Brain pericyte (primary cell): ENCODE measurements around the gene PHOSPHO1.
"Not testable (repeated sequence)": the region's sequence is repeated elsewhere in the genome, so short reads cannot be mapped to it uniquely, and the experiment has no call there.

Source experiments
- DNase-seq: peaks from one replicate; pipeline ENCODE4 v3.0.0-alpha.2; 2012; ENCODE audit warnings: low read depth, low spot score

PHOSPHO1 gene, protein sequence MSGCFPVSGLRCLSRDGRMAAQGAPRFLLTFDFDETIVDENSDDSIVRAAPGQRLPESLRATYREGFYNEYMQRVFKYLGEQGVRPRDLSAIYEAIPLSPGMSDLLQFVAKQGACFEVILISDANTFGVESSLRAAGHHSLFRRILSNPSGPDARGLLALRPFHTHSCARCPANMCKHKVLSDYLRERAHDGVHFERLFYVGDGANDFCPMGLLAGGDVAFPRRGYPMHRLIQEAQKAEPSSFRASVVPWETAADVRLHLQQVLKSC

DNA sequence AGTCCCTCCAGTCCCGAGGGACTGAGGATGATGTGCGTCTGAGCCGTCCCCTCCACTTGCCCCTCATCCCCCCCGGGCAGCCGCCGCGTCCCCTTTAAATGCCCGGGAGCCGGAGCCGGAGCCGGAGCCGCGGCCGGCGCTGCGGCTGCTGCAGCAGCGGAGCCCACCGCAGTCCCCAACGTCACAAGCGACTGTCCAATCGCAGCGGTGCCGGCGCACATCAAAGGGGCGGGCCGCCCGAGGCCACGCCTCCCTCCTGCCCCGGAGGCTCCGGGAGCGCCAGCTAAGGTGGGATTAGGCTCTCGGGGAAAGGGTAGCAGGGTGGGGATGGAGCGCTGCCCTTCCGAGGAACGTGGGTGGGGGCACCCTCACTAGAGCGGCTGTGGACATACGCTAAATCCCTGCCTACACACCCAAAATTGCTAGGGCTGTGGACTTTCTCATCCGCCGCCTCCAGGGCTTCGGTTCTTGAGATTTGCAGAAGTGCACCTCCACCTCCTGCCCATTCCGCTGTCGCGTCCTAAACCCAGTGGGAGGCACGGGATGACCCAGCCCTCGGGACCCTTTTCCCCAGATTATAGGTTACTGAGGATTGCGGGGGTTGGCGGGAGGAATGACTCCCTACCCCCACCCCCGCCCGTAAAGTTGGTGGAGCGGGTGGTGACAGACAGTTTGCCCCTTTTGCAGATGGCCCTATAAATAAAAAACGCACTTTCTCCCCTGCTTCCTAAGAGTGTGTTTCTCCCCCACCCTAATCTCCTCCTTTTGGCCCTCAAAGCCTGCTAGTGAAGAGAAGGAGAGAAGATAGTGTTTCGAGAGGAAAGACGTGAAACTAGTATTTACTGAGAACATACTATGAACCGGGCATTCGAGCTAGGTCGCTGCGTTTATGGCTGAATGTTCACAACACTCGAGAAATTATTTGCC is at the start of gene PHOSPHO1:
Gene PHOSPHO1 (minus strand): TSS at position 152 of the 927 bp plus-strand sequence. CDS start 4,096 bp downstream, outside the sequence.
- peak; percentile 26 for DNase-seq

DNA sequence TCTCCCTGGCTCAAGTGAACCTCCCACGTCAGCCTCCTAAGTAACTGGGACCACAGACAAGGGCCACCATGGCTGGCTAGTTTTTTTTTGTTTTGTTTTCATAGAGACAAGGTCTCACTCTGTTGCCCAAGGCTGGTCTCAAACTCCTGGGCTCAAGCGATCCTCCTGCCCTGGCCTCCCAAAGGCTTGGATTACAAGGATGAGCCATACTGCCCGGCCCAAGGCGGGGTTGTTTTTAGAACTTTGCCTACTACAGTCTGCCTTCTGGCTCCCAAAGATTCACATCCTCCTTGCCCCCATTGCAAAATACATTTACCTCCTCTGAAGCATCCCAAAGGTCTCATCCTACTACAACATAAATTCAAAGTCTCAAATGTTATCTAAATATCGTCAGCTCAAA is 49.5 kb upstream of the PHOSPHO1 start:
- DNase-seq: no peak

DNA sequence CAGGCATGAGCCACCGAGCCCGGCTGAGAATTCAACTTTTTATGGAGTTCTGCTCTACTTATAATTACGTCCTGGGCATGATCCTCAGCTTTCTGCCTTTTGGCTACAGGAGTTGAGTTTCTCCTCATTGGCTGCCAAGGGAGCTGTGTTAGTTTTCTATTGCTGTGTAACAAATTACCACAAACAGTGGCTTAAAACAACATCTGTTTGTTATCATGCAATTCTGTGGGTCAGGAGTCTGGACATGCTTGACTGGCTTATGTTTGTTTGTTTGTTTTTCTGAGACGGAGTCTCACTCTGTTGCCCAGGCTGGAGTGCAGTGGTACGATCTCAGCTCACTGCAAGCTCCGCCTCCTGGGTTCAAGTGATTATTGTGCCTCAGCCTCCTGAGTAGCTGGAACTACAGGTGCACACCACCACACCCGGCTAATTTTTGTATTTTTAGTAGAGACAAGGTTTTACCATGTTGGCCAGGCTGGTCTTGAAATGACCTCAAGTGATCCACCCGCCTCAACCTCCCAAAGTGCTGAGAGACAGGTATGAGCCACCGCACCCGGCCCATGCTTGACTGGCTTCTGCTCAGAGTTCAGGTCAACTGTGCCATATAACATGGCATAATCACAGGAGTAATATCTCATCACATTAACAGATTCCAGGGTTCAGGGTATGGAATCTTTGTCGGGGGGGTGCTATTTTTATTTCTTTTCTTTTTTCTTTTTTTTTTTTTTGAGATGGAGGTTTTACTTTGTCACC is 48.9 kb upstream of the PHOSPHO1 start:
- not testable (repeated sequence) for DNase-seq

DNA sequence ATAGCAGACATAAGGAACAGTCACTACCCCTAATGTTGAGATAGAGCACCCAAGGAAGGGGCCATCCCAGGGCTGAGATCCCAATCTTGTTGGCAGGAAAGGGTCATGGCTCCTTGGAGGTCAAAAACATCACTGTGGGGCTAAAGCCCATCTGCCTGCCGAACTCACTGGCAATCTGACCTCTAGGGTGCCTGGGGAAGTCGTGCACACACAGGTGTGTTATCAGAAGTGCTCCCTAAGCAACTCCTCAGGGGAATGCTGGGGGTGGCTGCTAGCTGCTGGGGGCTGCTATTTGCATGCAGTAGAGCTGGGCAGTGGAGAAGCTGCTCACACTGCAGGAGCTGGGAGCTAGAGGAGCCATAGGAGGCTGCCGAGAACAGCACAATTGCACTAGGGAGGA is 47.5 kb upstream of the PHOSPHO1 start:
- DNase-seq: no peak

DNA sequence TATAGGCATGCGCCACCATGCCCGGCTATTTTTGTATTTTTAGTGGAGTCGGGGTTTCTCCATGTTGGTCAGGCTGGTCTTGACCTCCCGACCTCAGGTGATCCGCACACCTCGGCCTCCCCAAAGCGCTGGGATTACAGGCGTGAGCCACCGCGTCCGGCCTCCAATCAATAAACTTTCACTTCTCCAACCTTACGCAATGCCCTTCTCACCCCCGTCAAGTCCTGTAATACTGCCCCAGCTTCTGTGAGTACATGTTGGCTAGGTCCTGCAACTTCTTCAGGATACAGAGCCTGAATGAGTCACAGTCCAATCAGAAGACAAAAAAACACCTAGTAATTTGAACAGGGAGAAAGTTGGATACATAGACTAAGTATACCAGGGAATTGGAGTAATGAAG is 47.1 kb upstream of the PHOSPHO1 start:
- DNase-seq: no peak

DNA sequence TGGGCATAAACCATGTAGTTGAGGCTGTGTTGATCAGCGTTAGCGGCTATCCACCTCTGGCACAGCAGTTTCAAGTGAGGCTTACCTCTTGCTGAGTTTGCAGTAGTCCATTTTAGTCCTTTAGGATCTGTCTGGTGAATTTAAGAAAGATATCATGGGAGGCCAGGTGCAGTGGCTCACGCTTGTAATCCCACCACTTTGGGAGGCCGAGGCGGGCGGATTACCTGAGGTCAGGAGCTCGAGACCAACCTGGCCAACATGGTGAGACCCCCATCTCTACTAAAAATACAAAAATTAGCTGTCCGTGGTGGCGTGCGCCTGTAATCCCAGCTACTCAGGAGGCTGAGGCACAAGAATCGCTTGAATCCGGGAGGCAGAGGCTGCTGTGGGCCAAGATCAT is 45.4 kb upstream of the PHOSPHO1 start:
- not testable (repeated sequence) for DNase-seq

DNA sequence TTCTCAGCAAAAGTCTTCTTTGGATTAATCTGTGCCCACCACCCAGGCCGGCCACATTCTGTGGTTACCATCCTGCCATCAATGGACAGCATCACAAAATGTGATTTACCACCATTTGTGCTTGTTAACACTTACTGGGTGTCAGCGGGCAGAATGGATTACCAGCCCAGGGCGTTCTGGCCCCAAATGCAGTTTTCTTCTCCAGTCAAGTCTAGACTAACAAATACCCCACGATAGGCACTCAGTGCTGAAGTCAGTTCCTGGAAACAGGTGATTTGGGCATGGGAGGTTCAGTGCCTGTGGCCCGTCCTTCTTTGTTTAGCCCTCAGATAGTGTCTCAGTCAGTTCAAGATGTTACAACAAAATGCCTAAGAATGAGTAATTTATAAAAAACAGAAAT is 38.8 kb upstream of the PHOSPHO1 start:
- no peak for DNase-seq

DNA sequence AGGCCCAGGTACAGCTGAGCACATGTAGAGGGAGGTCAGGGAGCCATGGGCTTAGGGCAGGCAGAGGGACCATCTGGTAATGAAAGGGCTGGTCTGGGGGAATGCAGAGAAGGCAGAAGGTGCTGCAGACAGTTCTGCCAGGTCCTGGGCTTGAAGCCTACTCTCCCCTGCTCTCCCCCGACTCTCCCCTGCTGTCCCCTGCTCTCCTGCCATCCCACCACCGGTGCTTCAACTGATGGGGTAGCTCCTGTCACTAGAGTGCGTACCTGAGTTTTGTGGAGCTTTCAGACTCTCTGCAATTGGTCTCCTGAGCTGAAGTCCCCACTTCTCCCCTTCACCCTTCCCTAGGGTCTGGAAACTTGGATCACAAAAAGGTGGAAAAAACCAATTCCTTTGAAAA is 37.3 kb upstream of the PHOSPHO1 start:
- no peak for DNase-seq

DNA sequence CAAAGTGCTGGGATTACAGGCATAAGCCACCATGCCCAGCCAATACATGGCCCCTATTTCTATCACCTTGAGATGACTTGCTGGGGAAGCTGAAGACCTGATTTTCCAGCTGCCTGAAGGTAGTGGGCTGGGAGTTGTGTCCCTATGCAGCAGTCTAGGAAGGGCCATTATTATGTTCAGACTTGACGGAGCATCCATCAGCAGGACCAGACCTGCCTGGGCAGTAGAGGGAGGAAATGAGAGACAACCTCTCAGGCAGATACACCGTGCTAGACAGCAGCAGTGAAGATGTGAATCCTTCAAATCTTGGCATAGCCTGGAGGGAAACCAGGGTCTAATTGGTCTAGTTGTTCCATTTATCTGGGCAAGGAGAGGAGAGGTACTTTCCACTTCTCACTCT is 35.6 kb upstream of the PHOSPHO1 start:
- DNase-seq: no peak

DNA sequence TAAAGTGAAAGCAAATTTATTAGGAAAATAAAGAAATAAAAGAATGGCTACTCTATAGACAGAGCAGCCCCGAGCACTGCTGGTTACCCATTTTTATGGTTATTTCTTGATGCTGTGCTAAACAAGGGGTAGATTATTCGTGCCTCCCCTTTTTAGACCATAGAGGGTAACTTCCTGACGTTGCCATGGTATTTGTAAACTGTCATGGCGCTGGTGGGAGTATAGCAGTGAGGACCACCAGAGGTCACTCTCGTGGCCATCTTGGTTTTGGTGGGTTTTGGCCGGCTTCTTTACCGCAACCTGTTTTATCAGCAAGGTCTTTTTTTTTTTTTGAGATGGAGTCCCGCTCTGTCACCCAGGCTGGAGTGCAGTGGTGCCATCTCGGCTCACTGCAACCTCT is 31.0 kb upstream of the PHOSPHO1 start:
- DNase-seq: not testable (repeated sequence)

DNA sequence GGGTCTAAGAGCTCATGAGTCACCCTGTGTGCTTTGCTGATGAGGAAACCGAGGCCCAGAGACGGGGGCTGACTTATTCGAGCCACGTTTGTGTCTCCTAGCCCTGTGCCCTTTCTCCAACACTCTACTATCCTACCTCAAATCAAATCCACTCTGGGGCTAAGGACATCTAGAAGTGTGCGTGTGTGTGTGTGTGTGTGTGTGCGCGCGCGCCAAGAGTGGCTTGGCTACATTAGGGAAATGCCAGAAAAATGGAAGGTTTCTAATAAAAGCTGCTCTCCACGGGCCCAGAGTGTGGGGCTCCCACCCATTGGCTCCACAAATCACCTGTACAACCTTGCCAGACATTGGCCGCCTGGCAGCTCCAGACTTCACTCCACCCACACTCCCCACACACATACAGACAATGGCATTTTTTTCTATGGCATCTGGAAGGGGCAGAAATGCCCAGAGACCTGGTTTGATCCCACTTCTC is 30.3 kb upstream of the PHOSPHO1 start:
- DNase-seq: peak; percentile 15

DNA sequence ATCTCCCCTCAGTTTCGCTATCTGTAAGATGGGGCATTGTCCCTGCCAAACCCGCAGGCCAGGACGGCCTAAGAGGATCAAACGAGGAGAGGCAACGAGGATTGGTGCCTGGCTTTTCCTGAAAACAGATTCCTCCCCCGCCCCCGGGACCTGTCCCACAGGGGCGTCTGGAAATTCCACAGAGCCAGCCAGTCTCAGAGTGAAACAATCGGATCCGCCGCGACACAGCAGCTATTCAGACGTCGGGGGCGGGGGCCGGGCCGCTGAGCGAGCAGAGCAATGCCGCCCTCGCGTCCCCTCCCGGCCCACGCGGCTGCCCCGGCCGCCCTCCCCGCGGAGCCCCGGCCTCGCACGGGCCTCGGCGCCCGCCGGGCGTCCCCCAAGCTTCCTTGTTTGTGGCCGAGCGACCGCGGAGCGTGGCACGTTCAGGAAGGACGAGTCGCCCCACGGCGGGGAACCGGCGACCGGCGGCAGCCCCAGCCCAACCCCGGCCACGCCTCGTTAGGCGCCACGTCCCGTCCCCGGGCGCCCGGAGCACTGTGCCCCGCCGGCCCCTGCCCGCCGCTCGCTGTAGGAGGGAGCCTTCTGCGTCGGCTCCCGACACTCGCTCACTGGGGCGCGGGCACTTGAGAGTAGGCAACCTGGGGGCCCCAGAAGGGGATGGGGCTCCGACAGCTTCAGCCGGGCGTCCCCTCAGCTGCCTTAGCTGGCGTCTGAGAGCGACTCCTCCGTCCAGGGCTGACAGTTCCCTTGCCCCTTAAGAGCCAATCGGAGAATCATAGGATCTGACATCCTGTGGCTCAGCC is 29.6 kb upstream of the PHOSPHO1 start:
- DNase-seq: no peak

DNA sequence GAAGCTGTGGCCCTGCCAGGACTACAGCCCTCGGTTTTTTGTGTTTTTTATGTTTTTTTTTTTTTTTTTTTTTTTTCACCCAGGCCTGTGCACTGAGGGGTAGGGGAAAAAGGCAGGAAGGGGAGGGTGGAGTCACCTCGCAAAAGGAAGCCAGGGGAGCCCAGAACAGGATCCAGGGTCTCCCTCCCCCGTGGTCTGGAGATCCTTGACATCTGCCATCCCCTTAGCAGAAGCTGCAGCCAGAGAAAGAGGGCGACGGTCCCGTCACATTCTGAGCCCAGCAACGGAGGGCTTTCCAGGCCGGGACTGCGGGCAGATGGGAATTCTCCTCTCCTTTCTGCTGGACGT is 29.1 kb upstream of the PHOSPHO1 start:
- no peak for DNase-seq

DNA sequence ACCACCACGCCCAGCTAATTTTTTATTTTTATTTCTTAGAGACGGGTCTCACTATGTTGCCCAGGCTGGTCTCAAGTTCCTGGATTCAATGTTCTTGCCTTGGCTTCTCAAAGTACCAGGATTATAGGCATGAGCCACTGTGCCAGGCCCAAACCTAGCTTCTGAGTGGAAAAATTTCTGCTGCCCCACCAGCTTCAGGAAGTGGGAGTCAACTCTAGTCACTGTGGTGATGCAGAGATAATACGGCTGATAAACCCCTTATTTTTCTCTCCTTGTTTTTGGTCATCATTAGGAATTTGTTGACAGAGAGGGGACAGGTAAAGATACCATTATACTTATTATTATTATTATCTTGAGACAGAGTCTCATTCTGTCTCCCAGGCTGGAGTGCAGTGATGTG is 27.8 kb upstream of the PHOSPHO1 start:
- DNase-seq: no peak

DNA sequence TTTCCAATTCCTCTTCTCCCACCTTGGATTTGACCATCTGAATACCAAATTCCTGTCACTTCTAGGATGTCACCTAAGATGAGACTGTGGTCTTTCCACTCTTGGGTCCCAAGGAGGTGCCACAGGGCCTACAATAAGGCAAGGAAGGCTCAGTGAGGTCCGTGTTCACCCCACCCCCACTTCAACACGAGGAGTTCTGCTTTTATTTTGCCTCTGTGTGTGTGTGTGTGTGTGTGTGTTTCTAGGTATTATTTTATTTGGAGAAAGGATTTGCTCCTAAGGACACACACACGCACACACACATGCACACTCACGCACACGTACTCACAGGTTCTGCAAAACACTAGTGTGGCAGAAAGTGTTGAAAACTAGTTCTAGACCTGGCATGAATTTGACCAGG is 24.5 kb upstream of the PHOSPHO1 start:
- no peak for DNase-seq

DNA sequence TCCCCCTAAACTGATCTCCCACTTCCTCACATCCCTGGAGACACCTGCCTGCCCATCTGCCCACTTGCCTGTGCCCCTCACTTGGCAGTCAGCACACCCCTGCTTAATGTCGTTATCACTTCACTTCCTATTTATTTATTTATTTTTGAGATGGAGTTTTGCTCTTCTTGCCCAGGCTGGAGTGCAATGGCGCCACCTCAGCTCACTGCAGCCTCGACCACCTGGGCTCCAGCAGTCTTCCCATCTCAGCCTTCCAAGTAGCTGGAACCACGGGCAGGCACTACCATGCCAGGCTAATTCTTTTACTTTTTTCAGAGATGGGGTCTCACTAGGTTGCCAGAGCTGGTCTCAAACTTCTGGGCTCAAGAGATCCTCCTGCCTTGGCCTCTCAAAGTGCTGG is 23.5 kb upstream of the PHOSPHO1 start:
- no peak for DNase-seq

DNA sequence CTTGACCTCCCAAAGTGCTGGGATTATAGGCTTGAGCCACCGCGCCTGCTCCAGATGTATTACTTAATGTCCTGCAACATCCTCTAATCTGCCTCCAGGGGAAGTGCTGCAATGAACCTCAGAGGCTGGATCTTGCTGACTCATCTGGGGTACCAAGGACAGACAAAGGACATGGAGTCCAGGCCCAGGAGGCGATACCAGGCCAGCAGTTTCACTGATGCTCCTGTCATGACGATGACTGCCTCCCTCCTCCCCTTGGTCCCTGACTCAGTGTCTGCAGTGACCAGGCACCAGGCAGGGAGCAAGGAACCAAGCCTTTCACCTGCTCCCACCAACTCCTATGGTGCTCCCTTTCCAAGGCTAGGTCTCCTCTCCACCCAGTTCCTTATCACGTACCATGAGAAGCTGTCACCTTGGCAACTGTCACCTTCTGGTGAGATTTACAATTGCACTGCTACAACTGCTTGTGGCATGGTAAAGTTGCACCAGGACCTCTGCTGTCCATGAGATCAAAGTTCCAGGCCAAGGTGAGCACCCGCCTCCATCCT is 21.6 kb upstream of the PHOSPHO1 start:
- DNase-seq: no peak

DNA sequence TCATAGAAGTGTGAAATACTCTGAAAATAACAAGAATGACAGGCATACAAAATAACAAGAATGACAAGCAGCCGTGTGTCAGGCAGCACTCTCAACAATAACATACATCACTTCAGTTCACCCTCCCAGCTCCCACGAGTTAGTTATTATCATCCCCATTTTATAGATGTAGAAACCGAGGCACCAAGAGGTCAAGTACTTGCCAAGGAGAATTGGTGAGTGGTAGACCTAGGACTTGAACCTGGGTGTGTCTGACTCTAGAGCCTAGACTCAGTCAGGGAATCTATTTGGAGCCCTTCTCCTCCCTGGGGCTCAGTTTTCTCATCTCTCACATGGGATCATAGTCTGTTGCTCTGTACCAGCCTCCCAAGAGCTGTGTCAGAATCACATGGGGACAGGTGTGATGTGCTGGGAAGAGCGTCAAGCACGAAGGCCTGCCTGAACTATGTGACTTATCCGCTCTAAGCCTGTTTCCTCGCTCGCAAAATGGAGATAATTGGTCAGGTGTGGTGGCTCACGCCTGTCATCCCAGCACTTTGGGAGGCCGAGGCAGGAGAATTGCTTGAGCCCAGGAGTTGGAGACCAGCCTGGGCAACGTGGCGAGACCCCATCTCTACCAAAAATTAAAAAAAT is 19.4 kb upstream of the PHOSPHO1 start:
- DNase-seq: no peak

DNA sequence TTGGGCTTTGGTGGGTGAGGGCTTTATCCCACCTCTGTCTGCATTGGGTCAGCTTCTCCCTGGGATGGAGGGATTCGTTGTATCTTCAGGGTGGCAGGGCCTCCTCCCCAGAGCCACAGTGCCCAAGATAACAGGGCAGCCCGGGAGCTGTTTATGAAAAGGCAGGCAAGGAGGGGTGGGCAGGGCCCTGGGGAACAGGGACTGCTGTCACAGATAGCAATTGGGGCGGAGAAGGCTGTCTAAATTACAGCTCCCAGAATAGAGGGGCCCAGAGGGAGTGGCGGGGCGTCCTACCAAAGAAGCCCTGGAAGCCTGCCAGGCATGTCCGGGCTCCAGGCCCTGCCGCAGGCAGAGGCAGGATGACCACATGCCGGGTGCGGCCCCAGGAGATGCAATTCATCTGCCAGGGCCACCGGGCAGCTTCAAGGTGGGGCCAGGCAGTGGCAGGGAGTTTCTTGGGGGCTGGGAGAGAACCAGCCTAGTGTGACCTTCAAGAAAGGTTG is 18.8 kb upstream of the PHOSPHO1 start:
- no peak for DNase-seq

DNA sequence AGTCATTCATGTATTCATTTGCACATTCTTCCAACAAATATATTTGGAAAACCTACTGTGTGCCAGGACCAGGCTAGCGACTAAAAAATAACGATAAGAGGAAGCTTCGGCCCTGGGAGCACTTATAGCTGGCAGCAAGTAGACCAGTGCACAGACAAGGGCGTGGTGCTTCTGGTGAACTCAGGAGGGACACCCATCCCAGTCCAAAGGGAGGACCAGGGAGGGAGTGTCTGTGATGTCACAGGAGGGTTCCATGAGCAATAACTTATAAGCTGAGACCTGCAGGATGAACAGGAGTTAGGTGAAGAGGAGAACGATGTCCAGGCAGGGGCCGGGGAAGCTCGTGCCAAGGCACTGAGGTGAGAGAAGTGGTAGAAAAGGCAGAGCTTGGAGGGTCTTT is 17.4 kb upstream of the PHOSPHO1 start:
- no peak for DNase-seq
